Ascending aorta (tissue), 2 donors: Measurements from ENCODE around the gene THAP7. TPM values are rescaled to one million over a fixed set of nuclear protein-coding genes. Genes with fewer than 3 reads are reported as not detected.

Source experiments
- DNase-seq, 2 donors: peaks; one replicate each; pipeline ENCODE4 v3.0.0-alpha.2; 2019; ENCODE audit warnings: low spot score in 2 of 2
- H3K27ac ChIP-seq, 2 donors: fragments of 200-600 bp; sonication (generic); one replicate each; pipeline ENCODE4 v1.5.1; 2016 to 2017; ENCODE audit warnings: mild to moderate bottlenecking in 1 of 2
- H3K27me3 ChIP-seq: fragments of 200-600 bp; sonication (generic); one replicate; pipeline ENCODE4 v1.5.1; 2017
- H3K36me3 ChIP-seq, 2 donors: fragments of 200-600 bp; sonication (generic); one replicate each; pipeline ENCODE4 v1.5.1; 2016
- H3K4me1 ChIP-seq, 2 donors: fragments of 200-600 bp; sonication (generic); one replicate each; pipeline ENCODE4 v1.5.1; 2016 to 2017; ENCODE audit warnings: mild to moderate bottlenecking in 1 of 2
- H3K4me3 ChIP-seq, 2 donors: fragments of 200-600 bp; sonication (generic); one replicate each; pipeline ENCODE4 v1.5.1; 2016 to 2017; ENCODE audit warnings: mild to moderate bottlenecking in 1 of 2
- H3K9me3 ChIP-seq, 2 donors: fragments of 200-600 bp; sonication (generic); one replicate each; pipeline ENCODE4 v1.5.1; 2016
- intact Hi-C: fragments of 100-400 bp; cut with DNase I; formaldehyde crosslinking; loops from one replicate; pipeline ENCODE4 v1.15.1; 2023
- total RNA-seq: library from RNA; depleted of rRNA; stranded (reverse); fragments of >200 nt; gene quantifications from one replicate; pipeline ENCODE4 v1.1.0, GENCODE V29; 2016
- TF ChIP-seq, protein P1 (sequence below), 3 experiments: fragments of 200-600 bp in 2 of 3; fragments of 450-650 bp in 1 of 3; sonication (generic) in 2 of 3; IDR thresholded peaks; one replicate each; pipeline ENCODE4 v1.5.1; 2016 to 2019; ENCODE audit warnings: antibody characterized with exemption in 3 of 3, mild to moderate bottlenecking in 1 of 3, moderate library complexity in 1 of 3

THAP7 gene
- total RNA-seq, 1 donor from 2014 or later: 37.9 TPM

DNA sequence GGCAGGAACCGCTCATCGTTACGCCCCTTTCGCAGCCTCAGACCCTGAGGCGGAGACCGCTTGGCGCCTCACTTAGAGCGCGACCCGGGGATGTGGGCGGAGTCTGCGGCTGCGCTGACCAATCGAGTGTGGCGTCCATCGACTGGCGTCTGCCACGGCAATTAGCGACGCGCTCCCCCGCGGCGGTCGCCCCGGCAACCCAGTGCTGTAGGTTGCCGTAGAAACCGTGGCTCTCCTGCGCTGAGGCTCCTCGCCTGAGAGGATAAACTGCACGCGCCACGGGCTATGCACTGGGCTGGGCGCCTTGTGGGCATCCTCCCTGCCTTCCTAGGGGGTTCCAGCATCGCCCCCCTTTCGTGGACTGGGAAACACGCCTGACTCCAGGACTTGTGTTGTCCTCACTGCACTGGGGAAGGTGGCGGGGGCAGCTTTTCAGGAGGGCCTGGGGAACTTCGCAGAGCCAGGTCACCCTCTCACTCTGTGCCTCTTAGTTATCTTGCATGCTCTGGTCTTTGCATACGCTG lies 12.3 kb upstream of the THAP7 start:
- DNase-seq: peak; percentile 40 to 91
- peak overlapping the region; percentile 27 to 59 for H3K4me3 ChIP-seq
- intact Hi-C loops: loop anchor here (1.0 kb wide), 1 partner anchor 13 kb away; no protein-coding TSS in a partner anchor
- H3K27ac ChIP-seq: peak overlapping the region; percentile 57 to 68
- no peaks in the 10 kb centered on the region for H3K27me3 ChIP-seq
- TF ChIP-seq, protein P1, sequence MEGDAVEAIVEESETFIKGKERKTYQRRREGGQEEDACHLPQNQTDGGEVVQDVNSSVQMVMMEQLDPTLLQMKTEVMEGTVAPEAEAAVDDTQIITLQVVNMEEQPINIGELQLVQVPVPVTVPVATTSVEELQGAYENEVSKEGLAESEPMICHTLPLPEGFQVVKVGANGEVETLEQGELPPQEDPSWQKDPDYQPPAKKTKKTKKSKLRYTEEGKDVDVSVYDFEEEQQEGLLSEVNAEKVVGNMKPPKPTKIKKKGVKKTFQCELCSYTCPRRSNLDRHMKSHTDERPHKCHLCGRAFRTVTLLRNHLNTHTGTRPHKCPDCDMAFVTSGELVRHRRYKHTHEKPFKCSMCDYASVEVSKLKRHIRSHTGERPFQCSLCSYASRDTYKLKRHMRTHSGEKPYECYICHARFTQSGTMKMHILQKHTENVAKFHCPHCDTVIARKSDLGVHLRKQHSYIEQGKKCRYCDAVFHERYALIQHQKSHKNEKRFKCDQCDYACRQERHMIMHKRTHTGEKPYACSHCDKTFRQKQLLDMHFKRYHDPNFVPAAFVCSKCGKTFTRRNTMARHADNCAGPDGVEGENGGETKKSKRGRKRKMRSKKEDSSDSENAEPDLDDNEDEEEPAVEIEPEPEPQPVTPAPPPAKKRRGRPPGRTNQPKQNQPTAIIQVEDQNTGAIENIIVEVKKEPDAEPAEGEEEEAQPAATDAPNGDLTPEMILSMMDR (IDR thresholded peaks at IDR 0.05): no peak
- H3K9me3 ChIP-seq: no peaks in the 10 kb centered on the region
- peaks cover 10 to 18% of the 10 kb centered on the region in 2 donors for H3K4me1 ChIP-seq
- H3K36me3 ChIP-seq: no peaks in the 10 kb centered on the region

DNA sequence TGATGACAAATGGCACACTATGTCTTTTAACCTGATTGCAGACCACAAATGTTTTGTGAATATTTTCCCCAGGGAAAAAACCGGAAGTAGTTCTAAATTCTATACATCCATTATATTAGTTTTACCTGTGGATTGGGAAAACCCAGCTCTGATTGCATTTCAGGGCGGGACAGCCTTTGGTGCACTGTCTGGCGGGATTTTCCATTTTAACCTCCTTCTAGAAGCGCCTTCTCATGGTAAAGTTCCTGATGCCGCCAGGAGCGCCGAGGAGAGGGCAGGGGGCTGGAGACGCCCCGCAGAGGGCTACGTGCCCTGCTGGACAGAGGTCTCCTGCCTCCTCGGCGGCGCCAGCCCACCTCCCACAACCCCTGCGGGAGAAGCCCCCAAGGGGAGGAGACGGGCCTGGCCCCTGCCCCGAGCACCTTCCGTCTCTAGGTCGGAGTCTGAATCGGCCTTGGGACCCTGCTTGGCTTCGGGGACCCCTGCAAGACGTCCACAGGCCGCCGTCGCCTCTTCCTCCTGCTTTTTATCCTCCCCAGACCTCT lies 11.8 kb upstream of the THAP7 start:
- Histone ChIP-seq H3K36me3 (no peaks in the 10 kb centered on the region), H3K4me3 (peak overlapping the region; percentile 27 to 59), H3K27me3 (no peaks in the 10 kb centered on the region), H3K9me3 (no peaks in the 10 kb centered on the region), H3K27ac (peak overlapping the region; percentile 57 to 68), H3K4me1 (peaks cover 10 to 18% of the 10 kb centered on the region in 2 donors)
- TF ChIP-seq, protein P1 (IDR thresholded peaks at IDR 0.05): no peak
- intact Hi-C loops: loop anchor here (1.0 kb wide), 1 partner anchor 12 kb away; no protein-coding TSS in a partner anchor
- no peak for DNase-seq

GRCh38 chr22:21012446-21013407 lies 10.8 kb upstream of the THAP7 start:
- intact Hi-C loops: no loop called here
- Histone ChIP-seq H3K4me1 (peaks cover 10 to 18% of the 10 kb centered on the region in 2 donors), H3K9me3 (no peaks in the 10 kb centered on the region), H3K27me3 (no peaks in the 10 kb centered on the region), H3K4me3 (no peak overlapping the region), H3K27ac (peak overlapping the region; percentile 57 to 68), H3K36me3 (no peaks in the 10 kb centered on the region)
- TF ChIP-seq, protein P1 (IDR thresholded peaks at IDR 0.05): no peak
- no peak for DNase-seq

GRCh38 chr22:21010426-21011113 lies 8.7 kb upstream of the THAP7 start:
- no peak overlapping the region for H3K27ac ChIP-seq
- TF ChIP-seq, protein P1 (IDR thresholded peaks at IDR 0.05): no peak
- DNase-seq: no peak
- intact Hi-C loops: loop anchor here (2.0 kb wide), 1 partner anchor 20 kb away; no protein-coding TSS in a partner anchor
- no peaks in the 10 kb centered on the region for H3K9me3 ChIP-seq
- no peaks in the 10 kb centered on the region for H3K27me3 ChIP-seq
- H3K4me3 ChIP-seq: no peak overlapping the region
- H3K4me1 ChIP-seq: peaks cover 9 to 13% of the 10 kb centered on the region in 2 donors
- H3K36me3 ChIP-seq: no peaks in the 10 kb centered on the region
